Measurements from ENCODE around the gene SCEL.

The SCEL gene

DNA sequence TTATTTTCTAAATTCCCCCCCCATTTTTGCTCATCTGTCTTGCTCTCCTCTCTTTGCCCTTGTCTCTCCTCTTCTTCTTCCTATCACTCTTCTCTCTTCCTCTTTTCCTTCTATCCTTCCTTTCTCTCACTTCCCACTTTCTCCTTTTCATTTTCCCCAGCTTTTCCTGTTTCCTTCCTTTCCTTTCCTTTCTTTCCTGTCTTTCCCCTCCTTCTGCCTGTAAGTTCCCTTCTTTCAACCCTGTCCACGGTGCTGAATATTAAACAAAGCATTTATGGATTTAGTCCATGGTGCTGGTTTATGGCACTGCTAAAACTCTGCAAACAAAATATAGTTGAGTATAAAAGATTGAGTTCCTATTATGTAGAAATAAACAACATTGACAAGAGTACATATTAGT, 27.6 kb downstream of the SCEL start:
- no peak for DNase-seq (ENCODE audit: extremely low read depth, low read depth)
- TF ChIP-seq, protein P1, sequence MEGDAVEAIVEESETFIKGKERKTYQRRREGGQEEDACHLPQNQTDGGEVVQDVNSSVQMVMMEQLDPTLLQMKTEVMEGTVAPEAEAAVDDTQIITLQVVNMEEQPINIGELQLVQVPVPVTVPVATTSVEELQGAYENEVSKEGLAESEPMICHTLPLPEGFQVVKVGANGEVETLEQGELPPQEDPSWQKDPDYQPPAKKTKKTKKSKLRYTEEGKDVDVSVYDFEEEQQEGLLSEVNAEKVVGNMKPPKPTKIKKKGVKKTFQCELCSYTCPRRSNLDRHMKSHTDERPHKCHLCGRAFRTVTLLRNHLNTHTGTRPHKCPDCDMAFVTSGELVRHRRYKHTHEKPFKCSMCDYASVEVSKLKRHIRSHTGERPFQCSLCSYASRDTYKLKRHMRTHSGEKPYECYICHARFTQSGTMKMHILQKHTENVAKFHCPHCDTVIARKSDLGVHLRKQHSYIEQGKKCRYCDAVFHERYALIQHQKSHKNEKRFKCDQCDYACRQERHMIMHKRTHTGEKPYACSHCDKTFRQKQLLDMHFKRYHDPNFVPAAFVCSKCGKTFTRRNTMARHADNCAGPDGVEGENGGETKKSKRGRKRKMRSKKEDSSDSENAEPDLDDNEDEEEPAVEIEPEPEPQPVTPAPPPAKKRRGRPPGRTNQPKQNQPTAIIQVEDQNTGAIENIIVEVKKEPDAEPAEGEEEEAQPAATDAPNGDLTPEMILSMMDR (IDR thresholded peaks at IDR 0.05; ENCODE audit: low read depth, low read length), result no peak

DNA sequence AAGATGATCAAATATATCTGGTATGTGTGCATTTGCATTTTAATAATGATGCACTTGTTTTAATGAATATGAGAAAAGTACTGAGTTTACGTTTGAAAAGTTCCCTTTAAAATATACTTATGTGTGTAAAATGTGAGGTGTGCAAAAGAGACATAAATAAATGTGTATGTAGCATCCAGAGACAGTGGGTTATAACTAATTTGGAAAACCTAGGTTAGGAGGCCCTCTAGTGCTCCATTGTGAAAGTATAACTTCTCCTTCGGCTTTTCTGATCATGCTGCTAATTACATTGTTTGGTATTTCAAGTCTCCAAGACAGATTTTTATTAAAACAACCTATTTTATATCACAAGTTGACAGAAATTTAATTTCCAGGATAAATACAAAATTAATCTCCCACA, 30.1 kb downstream of the SCEL start:
- DNase-seq (ENCODE audit: extremely low read depth, low read depth), result no peak
- TF ChIP-seq, protein P1 (IDR thresholded peaks at IDR 0.05; ENCODE audit: low read depth, low read length), result peak; percentile 51

DNA sequence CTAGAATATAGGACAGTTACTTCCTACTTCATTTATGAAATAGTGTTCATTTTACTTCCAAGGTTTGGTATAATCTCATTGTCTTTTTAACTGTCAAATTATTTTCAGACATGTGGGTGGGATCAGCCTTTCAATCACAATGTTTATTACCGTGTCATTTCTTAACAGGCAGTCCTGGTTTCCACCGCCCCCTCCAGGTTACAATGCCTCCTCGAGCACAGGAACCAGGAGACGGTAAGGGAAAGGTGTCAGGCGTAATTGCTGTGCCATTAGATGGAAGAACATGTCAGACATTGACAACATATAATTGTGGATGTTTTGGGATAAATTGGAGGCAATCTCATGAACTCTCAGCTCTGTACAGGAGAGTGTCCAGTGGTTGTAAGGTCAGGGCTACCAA, 36.5 kb downstream of the SCEL start:
- TF ChIP-seq, protein P1 (IDR thresholded peaks at IDR 0.05; ENCODE audit: low read depth, low read length), result no peak
- no peak for DNase-seq (ENCODE audit: extremely low read depth, low read depth)

DNA sequence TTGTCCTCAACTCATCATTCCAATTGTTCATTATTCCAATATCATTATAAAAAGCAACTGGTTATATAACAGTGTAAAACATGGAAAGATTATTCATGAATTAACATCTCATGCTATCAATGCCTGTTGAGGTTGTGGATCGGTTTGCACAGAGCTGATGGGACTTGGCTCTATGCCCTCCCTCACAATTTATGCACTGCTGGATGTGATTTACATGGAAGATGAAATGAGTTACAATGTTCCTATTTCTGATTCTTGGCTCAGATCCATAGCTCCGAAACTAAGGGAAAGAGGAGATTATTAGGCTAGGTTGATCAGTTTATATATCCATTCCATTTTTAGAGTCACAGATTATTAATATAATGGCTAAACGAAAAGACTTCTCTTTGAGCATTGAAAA, 38.6 kb downstream of the SCEL start:
- DNase-seq (ENCODE audit: extremely low read depth, low read depth), result no peak
- TF ChIP-seq, protein P1 (IDR thresholded peaks at IDR 0.05; ENCODE audit: low read depth, low read length), result no peak

DNA sequence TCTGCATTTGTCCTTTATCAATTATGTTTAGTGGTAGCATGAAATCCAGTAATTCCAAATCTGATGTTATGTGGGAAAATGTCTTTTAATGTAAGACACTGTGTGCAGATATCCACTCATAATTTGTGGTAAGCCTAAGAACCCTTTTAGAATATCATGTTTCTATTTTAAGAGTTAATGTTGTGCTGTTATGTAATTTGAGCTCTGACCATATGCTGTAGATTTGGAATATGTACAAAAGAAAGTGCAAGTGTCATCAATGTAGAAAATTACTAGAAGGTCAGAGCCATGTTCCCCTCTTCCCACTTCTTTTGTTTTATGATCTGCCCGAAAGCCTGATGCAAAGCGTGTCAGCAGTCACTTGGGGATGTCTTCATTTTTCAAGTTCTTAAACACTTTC, 44.5 kb downstream of the SCEL start:
- TF ChIP-seq, protein P1 (IDR thresholded peaks at IDR 0.05; ENCODE audit: low read depth, low read length), result no peak
- no peak for DNase-seq (ENCODE audit: extremely low read depth, low read depth)

DNA sequence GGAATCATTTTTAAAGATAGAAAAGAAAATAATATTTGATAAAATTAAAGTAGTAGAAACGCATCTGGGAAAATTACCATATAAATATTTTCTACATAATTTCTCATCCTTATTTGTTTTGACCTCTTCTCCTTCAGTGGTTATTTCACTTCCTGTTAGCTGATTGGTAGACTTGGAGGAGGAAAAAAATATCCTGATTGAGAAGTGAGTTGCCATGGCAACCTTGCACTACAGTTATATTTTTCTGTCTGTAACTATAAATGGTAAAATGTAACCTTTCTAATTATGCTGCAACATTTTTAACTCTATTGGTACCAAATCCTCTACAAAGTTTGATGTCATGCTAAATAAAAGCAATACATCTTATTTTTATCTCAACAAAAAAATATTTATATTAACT, 45.2 kb downstream of the SCEL start:
- no peak for DNase-seq (ENCODE audit: extremely low read depth, low read depth)
- TF ChIP-seq, protein P1 (IDR thresholded peaks at IDR 0.05; ENCODE audit: low read depth, low read length), result no peak

DNA sequence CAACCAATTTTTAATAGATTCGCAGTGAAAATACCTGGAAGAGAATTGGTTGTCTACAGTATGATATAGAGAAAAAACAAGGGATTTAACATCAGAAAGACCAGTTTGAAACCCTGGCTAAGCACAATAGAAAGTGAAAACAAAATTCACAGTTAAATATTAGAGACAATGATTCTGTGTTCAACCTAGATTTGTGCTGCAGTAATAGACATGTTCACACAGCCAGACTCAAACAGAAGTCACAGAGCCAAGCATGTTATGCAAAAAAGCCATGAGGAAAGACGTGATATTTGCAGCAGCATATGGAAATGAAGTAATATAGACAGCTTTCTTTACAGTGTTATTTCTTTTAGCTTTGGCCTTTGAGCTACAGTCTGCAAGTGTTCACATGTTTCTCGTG, 48.1 kb downstream of the SCEL start:
- TF ChIP-seq, protein P1 (IDR thresholded peaks at IDR 0.05; ENCODE audit: low read depth, low read length), result no peak
- DNase-seq (ENCODE audit: extremely low read depth, low read depth), result no peak

Measured in AG09319 (cell line).